OCI-LY1 (cell line): ENCODE data around the gene GPR22.
A peak's percentile ranks its signal among the peaks of the same experiment; 100 is the strongest.

Experiments used
- H2AFZ ChIP-seq: fragments of 200-600 bp; sonication (generic), shearing (Covaris generic); 2 replicates; pipeline ENCODE4 v1.6.0; 2014; ENCODE audit warnings: antibody characterized with exemption, mild to moderate bottlenecking, low read length
- H3F3A ChIP-seq: fragments of 200-600 bp; sonication (generic), shearing (Covaris generic); 2 replicates; pipeline ENCODE4 v1.6.0; 2014; ENCODE audit warnings: mild to moderate bottlenecking, antibody characterized with exemption, low read length, moderate library complexity; ENCODE audit not compliant: insufficient read depth
- H3K27ac ChIP-seq: fragments of 200-600 bp; sonication (generic); 2 replicates; pipeline ENCODE4 v1.5.1; 2014; ENCODE audit warnings: low read length, mixed run types, mild to moderate bottlenecking, low read depth; ENCODE audit not compliant: poor library complexity, severe bottlenecking
- H3K27me3 ChIP-seq: fragments of 200-600 bp; sonication (generic); 2 replicates; pipeline ENCODE4 v1.6.0; 2014; ENCODE audit warnings: antibody characterized with exemption, mild to moderate bottlenecking, low read length, moderate library complexity; ENCODE audit not compliant: insufficient read depth
- H3K36me3 ChIP-seq: fragments of 200-600 bp; sonication (generic); 2 replicates; pipeline ENCODE4 v1.6.1; 2014; ENCODE audit warnings: mild to moderate bottlenecking, antibody characterized with exemption, low read length, moderate library complexity, mixed read lengths; ENCODE audit not compliant: insufficient read depth
- H3K4me1 ChIP-seq: fragments of 200-600 bp; sonication (generic); 2 replicates; pipeline ENCODE4 v1.5.1; 2014; ENCODE audit warnings: mild to moderate bottlenecking, low read length, moderate library complexity; ENCODE audit not compliant: insufficient read depth, severe bottlenecking
- H3K4me2 ChIP-seq: fragments of 200-600 bp; sonication (generic), shearing (Covaris generic); 2 replicates; pipeline ENCODE4 v1.6.1; 2014; ENCODE audit warnings: low read length
- H3K4me3 ChIP-seq: fragments of 200-600 bp; sonication (generic); 2 replicates; pipeline ENCODE4 v1.5.1; 2014; ENCODE audit warnings: low read length, low read depth, mild to moderate bottlenecking, mixed read lengths; ENCODE audit not compliant: poor library complexity, severe bottlenecking
- H3K79me2 ChIP-seq: fragments of 200-600 bp; shearing (Covaris generic); 2 replicates; pipeline ENCODE4 v1.6.1; 2016; ENCODE audit warnings: mixed run types, low read length, mixed read lengths; ENCODE audit not compliant: insufficient read depth
- H3K9ac ChIP-seq: fragments of 200-600 bp; sonication (generic), shearing (Covaris generic); 2 replicates; pipeline ENCODE4 v1.6.1; 2014; ENCODE audit warnings: mild to moderate bottlenecking, low read length, mixed read lengths
- H3K9me2 ChIP-seq: fragments of 200-600 bp; sonication (generic), shearing (Covaris generic); 2 replicates; pipeline ENCODE4 v1.6.1; 2014; ENCODE audit warnings: low read depth, mild to moderate bottlenecking, low read length, mixed read lengths
- H3K9me3 ChIP-seq: fragments of 200-600 bp; shearing (Covaris generic); 2 replicates; pipeline ENCODE4 v1.6.1; 2014; ENCODE audit warnings: low read length, mixed read lengths
- H4K20me1 ChIP-seq: fragments of 200-600 bp; sonication (generic), shearing (Covaris generic); 2 replicates; pipeline ENCODE4 v1.6.0; 2016; ENCODE audit warnings: mild to moderate bottlenecking, low read length; ENCODE audit not compliant: insufficient read depth
- EZH2 ChIP-seq: fragments of 200-600 bp; sonication (generic), shearing (Covaris generic); IDR thresholded peaks from 2 replicates; pipeline ENCODE4 v1.8.0; 2017; ENCODE audit warnings: borderline replicate concordance, mixed run types, mild to moderate bottlenecking, antibody characterized with exemption, low read length, moderate library complexity, mixed read lengths
- TF ChIP-seq, protein P1 (sequence below): fragments of 200-600 bp; sonication (generic), shearing (Covaris generic); IDR thresholded peaks from 2 replicates; pipeline ENCODE4 v1.5.1; 2017; ENCODE audit warnings: mild to moderate bottlenecking, antibody characterized with exemption, low read length, moderate library complexity, mixed read lengths

GPR22 gene

DNA sequence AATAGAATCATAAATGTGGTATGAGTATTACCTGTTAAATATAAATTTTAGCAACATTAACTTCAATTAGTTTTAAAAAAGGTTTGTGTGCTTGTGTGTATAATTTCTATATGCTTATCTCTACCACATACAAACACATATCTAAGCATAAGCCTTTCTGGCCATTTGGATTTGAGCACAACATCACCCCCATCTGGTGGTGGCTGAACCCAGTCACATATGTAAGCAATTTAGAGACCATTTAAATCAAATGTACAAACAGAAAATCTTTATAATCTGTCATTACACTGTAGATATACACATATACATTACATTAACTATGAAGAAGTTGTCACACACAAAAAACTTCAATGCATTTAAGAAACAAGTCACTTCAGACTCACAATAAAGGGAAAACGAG lies 31.7 kb downstream of the GPR22 start:
- Histone ChIP-seq H3F3A (no peaks in the 10 kb centered on the region), H3K4me2 (no peak overlapping the region), H3K4me3 (no peak overlapping the region), H3K79me2 (no peaks in the 10 kb centered on the region), H3K27ac (no peak overlapping the region), H4K20me1 (no peaks in the 10 kb centered on the region), H3K9me3 (no peaks in the 10 kb centered on the region), H3K4me1 (peaks cover 8% of the 10 kb centered on the region), H3K36me3 (no peaks in the 10 kb centered on the region), H3K9ac (no peak overlapping the region), H2AFZ (no peak overlapping the region), H3K27me3 (no peaks in the 10 kb centered on the region), H3K9me2 (no peaks in the 10 kb centered on the region)
- TF ChIP-seq EZH2: no peak
- TF ChIP-seq, protein P1, sequence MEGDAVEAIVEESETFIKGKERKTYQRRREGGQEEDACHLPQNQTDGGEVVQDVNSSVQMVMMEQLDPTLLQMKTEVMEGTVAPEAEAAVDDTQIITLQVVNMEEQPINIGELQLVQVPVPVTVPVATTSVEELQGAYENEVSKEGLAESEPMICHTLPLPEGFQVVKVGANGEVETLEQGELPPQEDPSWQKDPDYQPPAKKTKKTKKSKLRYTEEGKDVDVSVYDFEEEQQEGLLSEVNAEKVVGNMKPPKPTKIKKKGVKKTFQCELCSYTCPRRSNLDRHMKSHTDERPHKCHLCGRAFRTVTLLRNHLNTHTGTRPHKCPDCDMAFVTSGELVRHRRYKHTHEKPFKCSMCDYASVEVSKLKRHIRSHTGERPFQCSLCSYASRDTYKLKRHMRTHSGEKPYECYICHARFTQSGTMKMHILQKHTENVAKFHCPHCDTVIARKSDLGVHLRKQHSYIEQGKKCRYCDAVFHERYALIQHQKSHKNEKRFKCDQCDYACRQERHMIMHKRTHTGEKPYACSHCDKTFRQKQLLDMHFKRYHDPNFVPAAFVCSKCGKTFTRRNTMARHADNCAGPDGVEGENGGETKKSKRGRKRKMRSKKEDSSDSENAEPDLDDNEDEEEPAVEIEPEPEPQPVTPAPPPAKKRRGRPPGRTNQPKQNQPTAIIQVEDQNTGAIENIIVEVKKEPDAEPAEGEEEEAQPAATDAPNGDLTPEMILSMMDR: peak; percentile 87

DNA sequence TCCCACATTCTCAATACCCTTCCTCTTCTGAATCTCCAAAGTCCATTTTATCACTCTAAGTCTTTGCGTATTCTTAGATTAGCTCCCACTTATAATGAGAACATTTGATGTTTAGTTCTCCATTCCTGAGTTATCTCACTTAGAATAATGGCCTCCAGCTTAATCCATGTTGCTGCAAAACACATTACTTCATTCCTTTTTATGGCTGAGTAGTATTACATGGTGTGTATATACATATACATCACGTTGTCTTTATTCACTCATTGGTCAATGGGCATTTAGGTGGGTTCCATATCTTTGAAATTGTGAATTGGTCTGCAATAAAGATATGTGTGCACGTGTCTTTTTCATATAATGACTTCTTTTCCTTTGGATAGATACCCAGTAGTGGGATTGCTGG lies 32.3 kb downstream of the GPR22 start:
- Histone ChIP-seq H3K27me3 (no peaks in the 10 kb centered on the region), H3K4me3 (no peak overlapping the region), H3K9ac (no peak overlapping the region), H3K9me2 (no peaks in the 10 kb centered on the region), H3K36me3 (no peaks in the 10 kb centered on the region), H3K9me3 (no peaks in the 10 kb centered on the region), H3K79me2 (no peaks in the 10 kb centered on the region), H2AFZ (no peak overlapping the region), H4K20me1 (no peaks in the 10 kb centered on the region), H3K4me1 (peaks cover 13% of the 10 kb centered on the region), H3K4me2 (no peak overlapping the region), H3K27ac (no peak overlapping the region), H3F3A (no peaks in the 10 kb centered on the region)
- TF ChIP-seq EZH2: no peak
- TF ChIP-seq, protein P1: no peak

DNA sequence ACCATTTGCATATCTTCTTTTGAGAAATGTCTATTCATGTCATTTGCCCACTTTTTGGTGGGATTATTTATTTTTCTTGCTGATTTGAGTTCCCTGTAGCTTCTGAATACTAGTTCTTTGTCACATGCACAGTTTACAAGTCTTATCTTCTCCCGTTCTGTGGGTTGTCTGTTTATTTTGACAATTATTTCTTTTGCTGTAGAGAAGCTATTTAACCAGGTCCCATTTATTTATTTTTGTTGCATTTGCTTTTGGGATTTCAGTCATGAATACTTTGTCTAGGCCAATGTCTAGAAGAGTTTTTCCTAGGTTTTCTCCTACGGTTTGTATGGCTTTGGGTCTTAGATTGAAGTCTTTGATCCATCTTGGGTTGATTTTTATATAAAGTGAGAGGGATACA lies 32.9 kb downstream of the GPR22 start:
- Histone ChIP-seq H2AFZ (no peak overlapping the region), H3K9ac (no peak overlapping the region), H3K27ac (no peak overlapping the region), H3F3A (no peaks in the 10 kb centered on the region), H3K9me2 (no peaks in the 10 kb centered on the region), H3K4me1 (peaks cover 13% of the 10 kb centered on the region), H3K4me2 (no peak overlapping the region), H3K36me3 (no peaks in the 10 kb centered on the region), H4K20me1 (no peaks in the 10 kb centered on the region), H3K27me3 (no peaks in the 10 kb centered on the region), H3K4me3 (no peak overlapping the region), H3K79me2 (no peaks in the 10 kb centered on the region), H3K9me3 (no peaks in the 10 kb centered on the region)
- TF ChIP-seq, protein P1: no peak
- no peak for TF ChIP-seq EZH2
